HepG2 (cell line): ENCODE results near the gene SLC38A2. TPM values are rescaled to one million over a fixed set of nuclear protein-coding genes. Genes with fewer than 3 reads are reported as not detected.

Source experiments
- ATF1 ChIP-seq: IDR thresholded peaks from 2 replicates; pipeline ENCODE4 v1.6.1; 2016; ENCODE audit warnings: mild to moderate bottlenecking, control low read depth
- BRF2 ChIP-seq: sonication (generic); formaldehyde crosslinking; IDR thresholded peaks from 2 replicates; pipeline ENCODE4 v1.8.1; 2022; ENCODE audit warnings: mild to moderate bottlenecking, missing genetic modification reagents
- ELK4 ChIP-seq: sonication (generic); formaldehyde crosslinking; IDR thresholded peaks from 2 replicates; pipeline ENCODE4 v1.9.0; 2021; ENCODE audit warnings: missing genetic modification reagents, borderline replicate concordance
- FOSL2 ChIP-seq: sonication (generic); formaldehyde crosslinking; IDR thresholded peaks from 2 replicates; pipeline ENCODE4 v1.4.0; 2020; ENCODE audit warnings: missing genetic modification reagents
- FOXA3 ChIP-seq: IDR thresholded peaks from 2 replicates; pipeline ENCODE4 v1.6.1; 2016; ENCODE audit warnings: missing genetic modification reagents, missing compliant biosample characterization
- HHEX ChIP-seq: IDR thresholded peaks from 2 replicates; pipeline ENCODE4 v1.6.1; 2016; ENCODE audit warnings: control low read depth
- KDM2A ChIP-seq: sonication (generic); formaldehyde crosslinking; IDR thresholded peaks from 2 replicates; pipeline ENCODE4 v1.4.0; 2020; ENCODE audit warnings: low read depth, missing genetic modification reagents, borderline replicate concordance
- NFE2L2 ChIP-seq: fragments of 150-350 bp; IDR thresholded peaks from 2 replicates; pipeline ENCODE4 v1.6.1; 2014; ENCODE audit warnings: low read length
- PHF20 ChIP-seq: sonication (generic); formaldehyde crosslinking; IDR thresholded peaks from 2 replicates; pipeline ENCODE4 v1.5.0; 2020; ENCODE audit warnings: mild to moderate bottlenecking, missing genetic modification reagents
- POLR2A ChIP-seq, 2 experiments: IDR thresholded peaks; 2 replicates each; pipeline ENCODE4 v1.6.1; 2011; ENCODE audit warnings: low read depth in 2 of 2, low read length in 2 of 2, mild to moderate bottlenecking in 1 of 2, moderate library complexity in 1 of 2; ENCODE audit not compliant: insufficient read depth in 1 of 2
- SAP130 ChIP-seq: IDR thresholded peaks from 2 replicates; pipeline ENCODE4 v1.6.1; 2016; ENCODE audit warnings: low read depth
- SNRNP70 ChIP-seq: fragments of 200-400 bp; formaldehyde crosslinking; IDR thresholded peaks from 2 replicates; pipeline ENCODE4 v1.6.1; 2017; ENCODE audit warnings: mild to moderate bottlenecking, low read depth, low read length, moderate library complexity
- ZBTB2 ChIP-seq: sonication (generic); formaldehyde crosslinking; IDR thresholded peaks from 2 replicates; pipeline ENCODE4 v1.8.0; 2022; ENCODE audit warnings: low read depth, missing genetic modification reagents
- ZC3H13 ChIP-seq: sonication (generic); formaldehyde crosslinking; IDR thresholded peaks from 2 replicates; pipeline ENCODE4 v1.8.1; 2023; ENCODE audit warnings: mild to moderate bottlenecking, missing genetic modification reagents, moderate library complexity
- ZFP82 ChIP-seq: sonication (generic); formaldehyde crosslinking; IDR thresholded peaks from 2 replicates; pipeline ENCODE4 v1.5.1; 2020; ENCODE audit warnings: mild to moderate bottlenecking, missing genetic modification reagents, borderline replicate concordance
- ZFY ChIP-seq: sonication (generic); formaldehyde crosslinking; IDR thresholded peaks from 2 replicates; pipeline ENCODE4 v1.4.0; 2020; ENCODE audit warnings: missing genetic modification reagents
- ZMAT5 ChIP-seq: sonication (generic); formaldehyde crosslinking; IDR thresholded peaks from 2 replicates; pipeline ENCODE4 v1.5.0; 2020; ENCODE audit warnings: mild to moderate bottlenecking, low read depth, missing genetic modification reagents, borderline replicate concordance
- ZNF136 ChIP-seq: sonication (generic); formaldehyde crosslinking; IDR thresholded peaks from 2 replicates; pipeline ENCODE4 v1.8.1; 2022; ENCODE audit warnings: low read depth, mild to moderate bottlenecking, moderate library complexity, missing genetic modification reagents
- ZNF256 ChIP-seq: sonication (generic); formaldehyde crosslinking; conservative IDR thresholded peaks from 2 replicates; pipeline ENCODE4 v1.4.0; 2020; ENCODE audit warnings: missing genetic modification reagents
- ZNF275 ChIP-seq: sonication (generic); formaldehyde crosslinking; IDR thresholded peaks from 2 replicates; pipeline ENCODE4 v1.8.0; 2022; ENCODE audit warnings: missing genetic modification reagents, mild to moderate bottlenecking, inconsistent platforms, borderline replicate concordance
- ZNF281 ChIP-seq: sonication (generic); formaldehyde crosslinking; IDR thresholded peaks from 2 replicates; pipeline ENCODE4 v1.4.0; 2020; ENCODE audit warnings: missing genetic modification reagents, borderline replicate concordance
- ZNF800 ChIP-seq: sonication (generic); formaldehyde crosslinking; IDR thresholded peaks from 2 replicates; pipeline ENCODE4 v1.4.0; 2020; ENCODE audit warnings: missing genetic modification reagents
- polyA plus RNA-seq, 8 experiments: library from polyadenylated mRNA; depleted of rRNA in 3 of 8; stranded (reverse) in 7 of 8; unstranded in 1 of 8; fragments of >200 nt; fragmentation: Illumina TruSeq in 4 of 8; extraction: Trizol in 4 of 8; gene quantifications; 2 replicates each; pipeline versions ENCODE4 v1.2.1 to v1.2.3, GENCODE V29; 2011 to 2016; ENCODE audit warnings: low read depth in 4 of 8, missing spikeins in 1 of 8, mixed read lengths in 1 of 8; ENCODE audit not compliant: insufficient read depth in 1 of 8
- total RNA-seq, 5 experiments: library from RNA; depleted of rRNA; stranded (reverse); fragments of >200 nt; fragmentation: Illumina TruSeq; extraction: Trizol; gene quantifications; 2 replicates each; pipeline ENCODE4 v1.2.3, GENCODE V29; 2016; ENCODE audit warnings: low read depth in 1 of 5

Gene SLC38A2
- total and polyA plus RNA-seq, 2 of the 13 experiments (the other 11 are each of a cell fraction or from before 2014, with no cell fraction given), result 368 to 880 TPM

- TF ChIP-seq ZNF281 (CRISPR knock-in tag) (no peak), ZNF256 (CRISPR knock-in tag) (no peak), PHF20 (CRISPR knock-in tag) (no peak), ZFY (CRISPR knock-in tag) (peak; percentile 20; the same call in 1 of the 2 replicates), ZNF800 (no peak), ZBTB2 (CRISPR knock-in tag) (no peak), ZFP82 (CRISPR knock-in tag) (no peak), ZNF136 (CRISPR knock-in tag) (no peak), HHEX (CRISPR knock-in tag) (no peak), ZC3H13 (CRISPR knock-in tag) (no peak), ZMAT5 (CRISPR knock-in tag) (no peak), KDM2A (CRISPR knock-in tag) (no peak), ATF1 (no peak), SNRNP70 (no peak), SAP130 (CRISPR knock-in tag) (0 out of 2 replicates have a peak, but pooled peaks have one; percentile 20), POLR2A (IDR thresholded peaks at IDR 0.05; ENCODE audit: insufficient read depth in 1 of 2, low read depth in 2 of 2, low read length in 2 of 2) (no peak), ELK4 (CRISPR knock-in tag) (no peak), ZNF275 (CRISPR knock-in tag) (no peak), BRF2 (CRISPR knock-in tag) (no peak), FOXA3 (CRISPR knock-in tag) (no peak), NFE2L2 (no peak), FOSL2 (CRISPR knock-in tag) (peak; percentile 22)
These were observed 18.3 kb upstream of the SLC38A2 start (continued) for GRCh38 chr12:46390881-46391280.
